H54 (cell line): ENCODE data around the gene XRCC5.

ENCODE experiments used
- DNase-seq: peaks from one replicate; pipeline ENCODE4 v3.0.0; 2011; ENCODE audit warnings: low spot score, mixed read lengths; ENCODE audit not compliant: insufficient read length
- FAIRE-seq: peaks from 3 replicates; lab custom pipeline; 2011; peaks lifted over from hg19 to GRCh38; lab: Jason Lieb, UNC
- POLR2A ChIP-seq: IDR thresholded peaks from 2 replicates; pipeline ENCODE4 v1.6.1; 2011; ENCODE audit warnings: low read depth, mild to moderate bottlenecking, low read length

The XRCC5 gene

DNA sequence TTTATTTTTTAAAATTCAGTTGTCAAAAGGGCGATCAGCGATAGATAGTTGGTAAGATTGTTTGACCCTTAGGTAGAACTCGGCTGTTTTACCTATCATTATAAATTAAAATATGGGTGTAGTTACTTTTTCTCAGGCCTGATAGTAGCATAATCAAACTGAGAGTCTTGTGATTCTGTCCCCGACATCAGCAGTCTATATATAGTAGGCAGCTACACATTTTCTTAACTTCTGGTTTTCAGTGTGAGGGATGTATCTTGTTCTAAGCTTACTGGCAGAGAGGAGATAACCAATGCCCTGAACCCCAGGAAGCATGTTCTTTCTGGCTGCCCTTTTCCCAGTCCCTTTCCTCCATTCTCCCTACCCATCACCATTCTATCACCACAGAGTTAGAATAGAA lies 56.6 kb downstream of the XRCC5 start:
- no peak for DNase-seq
- FAIRE-seq, result no peak
- no peak for TF ChIP-seq POLR2A

DNA sequence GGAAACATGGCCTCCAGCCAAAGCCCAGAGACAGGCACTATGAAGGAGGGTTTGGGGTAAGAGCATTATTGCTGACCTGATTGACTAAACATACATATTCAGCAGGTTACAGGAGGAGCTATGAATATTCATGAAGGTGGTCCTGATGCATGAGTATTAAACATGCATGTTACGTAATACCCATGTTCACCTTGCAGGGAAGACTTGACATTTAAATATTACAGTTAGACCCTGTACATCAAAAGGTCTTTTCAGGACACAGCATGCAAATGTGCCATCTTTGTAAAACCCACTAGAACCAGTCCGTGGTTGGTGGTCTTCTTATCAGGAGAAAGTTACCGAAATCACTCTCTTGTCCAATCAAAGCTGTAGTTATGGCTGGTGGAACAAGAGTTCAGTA lies 59.9 kb downstream of the XRCC5 start:
- TF ChIP-seq POLR2A, result no peak
- FAIRE-seq (peak; percentile 74), DNase-seq (no peak)

DNA sequence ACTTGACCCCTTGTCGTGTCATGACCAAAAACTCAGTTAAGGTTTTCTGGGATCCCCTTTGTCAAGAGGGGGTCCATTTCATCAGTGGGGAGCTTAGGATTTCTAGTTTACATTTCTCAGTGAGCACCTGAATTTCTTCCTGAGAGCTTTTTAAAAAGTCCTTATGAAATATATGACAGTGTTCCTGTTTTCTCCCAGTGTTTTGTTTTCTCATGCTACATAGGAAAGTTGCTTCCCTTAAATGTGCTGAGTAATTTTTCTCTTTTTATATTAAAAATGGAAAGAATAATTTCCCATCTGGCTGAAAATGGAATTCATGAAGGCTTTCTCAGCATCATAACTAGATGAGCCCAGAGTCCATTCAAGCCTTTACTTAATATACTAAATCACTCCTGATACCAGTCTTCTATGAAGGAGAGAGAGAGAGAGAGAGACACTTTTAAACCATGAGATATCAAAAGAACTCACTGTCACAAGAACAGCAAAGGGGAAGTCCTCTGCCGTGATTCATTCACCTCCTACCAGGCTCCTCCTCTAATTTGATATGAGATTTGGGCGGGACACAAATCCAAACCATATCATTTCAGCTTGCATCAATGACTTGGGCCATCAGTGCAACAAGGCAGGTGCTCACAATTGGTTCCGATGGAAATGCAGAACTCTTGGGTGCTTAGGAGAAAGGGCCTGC lies 61.1 kb downstream of the XRCC5 start:
- FAIRE-seq, result no peak
- no peak for TF ChIP-seq POLR2A
- DNase-seq, result no peak

GRCh38 chr2:216171011-216171410 lies 61.9 kb downstream of the XRCC5 start:
- FAIRE-seq (no peak), DNase-seq (no peak)
- TF ChIP-seq POLR2A, result no peak

DNA sequence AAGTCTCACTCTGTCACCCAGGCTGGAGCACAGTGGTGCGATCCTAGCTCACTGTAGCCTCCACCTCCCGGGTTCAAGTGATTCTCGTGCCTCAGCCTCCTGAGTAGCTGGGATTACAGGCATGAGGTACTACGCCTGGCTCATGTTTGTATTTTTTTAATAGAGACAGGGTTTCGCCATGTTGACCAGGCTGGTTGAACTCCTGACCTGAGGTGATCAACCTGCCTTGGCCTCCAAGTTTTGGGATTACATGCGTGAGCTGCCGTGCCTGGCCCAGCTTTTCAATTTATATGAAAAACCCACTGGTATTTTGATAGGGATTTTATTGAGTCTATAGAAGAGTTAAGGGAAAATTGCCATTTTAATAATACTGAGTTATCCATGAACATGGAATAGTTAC lies 63.3 kb downstream of the XRCC5 start:
- no peak for FAIRE-seq
- no peak for TF ChIP-seq POLR2A
- no peak for DNase-seq

DNA sequence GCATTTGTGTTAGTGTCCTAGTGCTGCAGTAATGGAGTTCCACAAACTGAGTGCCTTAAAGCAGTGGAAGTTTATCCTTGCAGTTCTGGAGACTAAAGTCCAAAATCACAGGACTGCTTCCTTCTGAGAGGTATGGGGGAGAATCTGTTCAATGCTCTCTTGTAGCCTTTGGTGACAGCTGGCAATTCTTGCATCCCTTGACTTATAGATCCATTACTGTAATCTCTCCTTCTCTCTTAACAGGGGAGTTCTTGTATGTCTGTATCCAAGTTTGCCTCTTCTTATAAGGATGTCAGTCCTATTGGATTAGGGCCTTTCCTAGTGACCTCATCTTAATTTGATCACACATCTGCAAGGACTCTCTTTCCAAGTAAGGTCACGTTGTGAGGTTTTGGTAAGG lies 69.9 kb downstream of the XRCC5 start:
- no peak for FAIRE-seq
- TF ChIP-seq POLR2A, result no peak
- no peak for DNase-seq

GRCh38 chr2:216181351-216181750 lies 72.2 kb downstream of the XRCC5 start:
- TF ChIP-seq POLR2A, result no peak
- FAIRE-seq, result peak; percentile 60
- no peak for DNase-seq

DNA sequence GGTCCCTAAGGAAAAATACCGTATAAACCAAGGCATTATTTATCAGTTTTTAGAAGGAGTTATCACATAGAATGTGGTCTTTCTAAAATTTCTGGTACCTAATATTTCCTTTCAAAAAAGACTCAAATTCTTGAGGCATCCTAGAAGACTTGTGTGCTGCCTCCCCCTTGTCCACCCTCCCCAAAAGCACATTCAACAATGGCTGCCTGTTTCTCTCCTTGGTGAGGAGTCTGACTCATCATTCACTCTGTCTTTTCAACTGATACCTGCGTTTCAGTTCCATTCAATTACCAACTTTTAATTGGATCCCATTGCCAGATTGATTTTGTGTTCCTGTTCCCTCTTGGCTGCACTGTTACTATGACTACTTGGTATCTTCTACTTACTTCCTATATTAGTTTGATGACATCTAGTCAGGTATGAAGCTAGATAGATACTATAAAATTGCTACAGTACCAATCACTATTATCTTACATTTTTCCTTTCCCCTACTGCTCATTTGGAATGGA lies 72.9 kb downstream of the XRCC5 start:
- no peak for TF ChIP-seq POLR2A
- FAIRE-seq (peak; percentile 36), DNase-seq (no peak)

DNA sequence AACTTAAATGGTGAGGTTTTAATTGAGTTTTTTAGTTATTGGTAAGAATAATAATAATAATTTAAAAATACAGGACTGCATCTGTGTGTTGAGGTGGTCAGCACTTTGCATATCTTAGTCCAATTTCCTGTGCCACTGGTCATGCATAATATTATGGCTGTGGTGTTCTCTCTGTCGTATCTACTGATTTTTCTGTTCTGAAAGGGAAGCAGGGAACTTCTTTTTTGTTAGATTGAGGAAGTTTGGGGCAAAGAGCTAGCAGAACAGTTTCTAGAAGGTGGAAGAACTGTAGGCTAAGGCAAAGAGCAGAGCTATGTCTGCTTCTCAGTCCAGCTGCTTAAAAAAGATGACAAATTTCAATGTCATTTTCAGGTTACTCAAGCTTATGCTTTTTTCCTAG lies 74.3 kb downstream of the XRCC5 start:
- FAIRE-seq, result no peak
- DNase-seq, result no peak
- TF ChIP-seq POLR2A, result no peak

DNA sequence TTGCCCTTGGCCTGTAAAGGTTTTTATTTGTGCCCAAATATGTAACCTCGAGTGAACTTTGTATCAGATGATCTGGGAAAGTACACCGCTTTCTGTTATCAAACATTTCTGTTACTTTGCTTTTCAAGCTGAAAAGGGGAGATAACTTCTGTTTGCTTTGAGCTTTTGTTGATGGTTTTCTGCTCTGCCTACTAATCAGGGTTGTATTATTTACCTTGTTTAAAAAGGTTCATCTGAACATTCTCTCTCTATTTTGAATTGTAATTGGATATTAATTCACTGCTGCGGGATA lies 79.4 kb downstream of the XRCC5 start:
- no peak for DNase-seq
- FAIRE-seq, result peak; percentile 30
- no peak for TF ChIP-seq POLR2A

DNA sequence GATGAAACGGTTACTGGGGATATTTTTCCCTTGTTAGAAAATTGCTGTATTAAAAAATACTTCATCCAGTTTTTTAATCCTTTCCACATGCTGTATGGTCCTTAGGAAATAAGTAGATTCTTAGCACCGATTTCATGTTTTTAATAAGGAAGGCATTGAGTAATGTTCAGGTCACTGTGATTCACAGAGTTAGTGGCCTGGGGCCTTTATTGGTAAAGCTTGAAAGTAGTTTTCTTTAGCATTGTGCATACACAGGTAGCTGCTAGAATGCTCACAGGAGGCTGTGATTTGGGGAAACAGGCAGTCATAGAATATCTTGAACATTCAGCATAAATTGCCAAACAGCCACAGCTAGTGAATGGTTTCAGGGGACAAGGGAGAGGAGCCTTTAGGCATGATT lies 79.8 kb downstream of the XRCC5 start:
- TF ChIP-seq POLR2A, result no peak
- no peak for FAIRE-seq
- no peak for DNase-seq

DNA sequence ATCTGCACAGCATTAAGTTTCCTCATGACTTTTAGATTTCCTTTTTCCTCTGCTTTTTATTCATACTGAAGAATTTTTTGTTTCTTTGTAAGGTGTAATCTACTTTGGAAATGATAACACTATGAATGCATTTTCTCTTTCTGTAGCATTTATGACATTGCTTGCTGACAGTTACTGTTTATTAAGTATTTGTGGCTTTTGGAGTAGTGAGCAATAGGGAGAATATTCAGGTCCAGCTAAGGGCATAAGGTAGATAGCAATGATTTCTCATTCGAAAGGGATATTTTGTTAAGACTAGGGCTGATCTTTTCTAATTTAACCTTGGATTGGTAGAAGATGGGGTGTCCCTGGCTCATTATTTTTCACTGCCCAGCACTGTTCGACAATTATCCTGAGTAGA lies 80.3 kb downstream of the XRCC5 start:
- no peak for DNase-seq
- no peak for TF ChIP-seq POLR2A
- FAIRE-seq, result peak; percentile 11

DNA sequence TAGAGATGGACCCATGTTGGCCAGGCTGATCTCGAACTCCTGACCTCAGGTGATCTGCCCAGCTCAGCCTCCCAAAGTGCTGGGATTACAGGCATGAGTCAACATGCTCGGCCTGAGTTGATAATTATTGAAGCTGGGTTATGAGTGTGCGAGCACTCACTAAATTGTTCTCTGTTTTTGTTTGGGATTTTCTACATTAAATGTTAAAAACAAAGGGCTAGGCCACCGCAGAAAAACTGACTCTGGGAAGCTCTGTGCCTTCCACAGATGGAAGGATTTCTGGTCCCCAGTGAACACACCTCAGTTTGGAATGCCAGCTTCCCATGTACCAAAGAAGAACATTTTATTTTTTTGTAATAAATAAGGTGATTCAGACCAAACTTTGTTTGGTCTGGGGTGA lies 83.0 kb downstream of the XRCC5 start:
- TF ChIP-seq POLR2A, result no peak
- FAIRE-seq, result no peak
- no peak for DNase-seq

DNA sequence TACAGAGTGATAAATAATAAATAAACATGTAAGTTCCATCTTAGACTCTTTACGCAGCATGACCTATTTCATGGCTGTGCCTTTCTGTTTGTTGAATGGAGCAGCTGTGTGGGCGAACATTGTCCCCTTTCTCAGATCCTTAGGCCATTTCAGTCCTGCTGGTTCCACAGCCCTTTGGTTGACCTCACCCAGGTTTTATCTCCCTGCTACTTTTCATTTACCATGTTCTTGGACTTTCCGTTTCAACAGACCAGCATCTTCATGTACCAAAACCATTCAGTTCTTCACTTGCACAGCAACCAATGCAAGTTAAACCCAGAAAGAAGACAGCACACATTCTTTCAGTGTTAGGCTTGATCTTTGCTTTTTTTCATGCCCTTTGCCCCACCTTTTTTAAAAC lies 83.8 kb downstream of the XRCC5 start:
- no peak for TF ChIP-seq POLR2A
- no peak for DNase-seq
- FAIRE-seq, result peak; percentile 20

DNA sequence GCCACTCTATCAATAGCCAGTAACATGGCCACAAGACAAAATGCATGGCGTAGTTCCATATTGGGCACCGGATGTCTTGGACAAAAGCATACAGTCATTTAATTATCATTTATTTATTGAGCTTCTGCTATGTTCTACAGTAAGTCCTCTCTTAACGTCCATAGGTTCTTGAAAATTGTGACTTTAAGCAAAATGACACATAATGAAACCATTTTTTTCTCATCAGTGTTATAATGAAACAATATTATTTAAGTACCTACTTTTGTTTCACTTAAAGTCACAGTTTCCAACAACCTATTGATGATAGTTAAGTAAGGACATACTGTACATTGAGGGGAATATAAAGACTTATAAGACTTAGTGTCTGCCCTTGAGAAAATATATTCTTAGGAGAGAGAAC lies 84.9 kb downstream of the XRCC5 start:
- FAIRE-seq (no peak), DNase-seq (no peak)
- TF ChIP-seq POLR2A, result no peak
